ENCODE measurements around the gene PDE4D. TPM values are rescaled to one million over a fixed set of nuclear protein-coding genes. Genes with fewer than 3 reads are reported as not detected.

The PDE4D gene
- total RNA-seq, 1 donor from 2014 or later: 13.2 TPM

DNA sequence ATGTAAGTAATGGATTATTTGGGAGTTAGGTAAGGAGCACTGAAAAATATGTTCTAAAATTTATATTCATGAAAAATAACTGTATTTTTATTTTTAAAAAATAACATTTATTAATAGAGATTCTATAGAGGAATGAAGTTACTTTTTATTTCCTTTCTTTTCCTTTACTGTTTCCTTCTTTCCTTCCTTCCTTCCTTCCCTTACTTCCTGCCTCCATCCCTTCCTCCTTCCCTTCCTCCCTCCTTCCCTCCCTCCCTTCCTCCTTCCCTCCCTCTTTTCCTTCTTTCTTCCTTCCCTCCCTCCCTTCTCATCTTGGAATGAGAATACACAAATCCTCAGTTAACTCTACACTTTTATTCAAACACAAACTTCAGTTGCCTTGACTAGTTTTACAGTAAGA, 750.6 kb downstream of the PDE4D start:
- Mint-ChIP-seq H3K27ac (ENCODE audit: unreplicated experiment) (no peak overlapping the region), H3K9me3 (ENCODE audit: unreplicated experiment) (no peaks in the 10 kb centered on the region), H3K36me3 (ENCODE audit: unreplicated experiment) (no peaks in the 10 kb centered on the region), H3K4me1 (ENCODE audit: low read depth, unreplicated experiment) (no peaks in the 10 kb centered on the region), H3K4me3 (ENCODE audit: unreplicated experiment) (no peak overlapping the region), H3K27me3 (ENCODE audit: unreplicated experiment) (no peaks in the 10 kb centered on the region)
- DNase-seq: no peak
- TF ChIP-seq CTCF (IDR thresholded peaks at IDR 0.05; ENCODE audit: partially characterized antibody, unreplicated experiment): no peak

DNA sequence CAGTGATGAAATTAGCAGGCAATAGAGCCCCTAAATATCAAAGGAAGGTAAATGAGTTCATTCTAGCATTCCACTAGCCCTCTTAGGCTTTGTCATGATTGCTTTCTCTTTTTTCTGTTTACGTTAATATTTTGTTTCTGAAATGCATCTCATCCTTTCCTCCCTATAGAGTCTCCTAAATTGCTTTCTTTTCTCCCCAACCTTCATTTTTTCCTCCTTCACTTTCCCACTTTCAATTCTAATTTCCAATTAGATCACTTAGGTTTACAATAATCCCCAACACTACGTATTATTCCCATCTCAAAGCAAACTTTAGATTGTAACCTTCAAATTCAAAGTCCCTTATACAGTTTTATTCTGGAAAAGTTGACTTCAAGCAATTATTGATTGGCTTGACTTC, 751.4 kb downstream of the PDE4D start:
- Mint-ChIP-seq H3K9me3 (ENCODE audit: unreplicated experiment) (no peaks in the 10 kb centered on the region), H3K4me1 (ENCODE audit: low read depth, unreplicated experiment) (no peaks in the 10 kb centered on the region), H3K36me3 (ENCODE audit: unreplicated experiment) (no peaks in the 10 kb centered on the region), H3K27me3 (ENCODE audit: unreplicated experiment) (no peaks in the 10 kb centered on the region), H3K27ac (ENCODE audit: unreplicated experiment) (no peak overlapping the region), H3K4me3 (ENCODE audit: unreplicated experiment) (no peak overlapping the region)
- TF ChIP-seq CTCF (IDR thresholded peaks at IDR 0.05; ENCODE audit: partially characterized antibody, unreplicated experiment): no peak
- DNase-seq: no peak

DNA sequence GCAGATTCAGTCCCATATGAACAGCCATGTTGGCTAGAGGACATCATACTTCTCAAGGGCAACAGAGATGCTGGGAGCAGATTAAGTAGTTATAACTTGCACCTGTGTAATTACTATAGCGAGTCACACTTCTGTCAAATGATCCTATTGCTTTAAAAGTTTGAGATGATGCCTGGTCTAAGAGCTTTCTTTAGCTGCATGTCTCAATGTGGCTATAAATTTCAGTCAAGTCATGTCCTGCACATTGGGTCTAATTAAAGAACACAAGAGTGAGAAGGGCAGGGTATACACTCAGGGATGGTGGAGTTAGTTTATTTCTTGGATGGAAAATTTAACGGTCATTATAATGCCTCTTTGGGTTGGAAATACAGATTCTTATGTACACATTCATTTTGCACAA, 753.4 kb downstream of the PDE4D start:
- Mint-ChIP-seq H3K4me3 (ENCODE audit: unreplicated experiment) (no peak overlapping the region), H3K36me3 (ENCODE audit: unreplicated experiment) (no peaks in the 10 kb centered on the region), H3K27ac (ENCODE audit: unreplicated experiment) (no peak overlapping the region), H3K4me1 (ENCODE audit: low read depth, unreplicated experiment) (no peaks in the 10 kb centered on the region), H3K27me3 (ENCODE audit: unreplicated experiment) (no peaks in the 10 kb centered on the region), H3K9me3 (ENCODE audit: unreplicated experiment) (no peaks in the 10 kb centered on the region)
- no peak for TF ChIP-seq CTCF (IDR thresholded peaks at IDR 0.05; ENCODE audit: partially characterized antibody, unreplicated experiment)
- DNase-seq: no peak

- DNase-seq: no peak
- Mint-ChIP-seq H3K36me3 (ENCODE audit: unreplicated experiment) (no peaks in the 10 kb centered on the region), H3K27ac (ENCODE audit: unreplicated experiment) (no peak overlapping the region), H3K4me3 (ENCODE audit: unreplicated experiment) (no peak overlapping the region), H3K27me3 (ENCODE audit: unreplicated experiment) (no peaks in the 10 kb centered on the region), H3K9me3 (ENCODE audit: unreplicated experiment) (no peaks in the 10 kb centered on the region), H3K4me1 (ENCODE audit: low read depth, unreplicated experiment) (no peaks in the 10 kb centered on the region)
- no peak for TF ChIP-seq CTCF (IDR thresholded peaks at IDR 0.05; ENCODE audit: partially characterized antibody, unreplicated experiment)
Observed at GRCh38 chr5:59139695-59140094, 753.8 kb downstream of the PDE4D start.

DNA sequence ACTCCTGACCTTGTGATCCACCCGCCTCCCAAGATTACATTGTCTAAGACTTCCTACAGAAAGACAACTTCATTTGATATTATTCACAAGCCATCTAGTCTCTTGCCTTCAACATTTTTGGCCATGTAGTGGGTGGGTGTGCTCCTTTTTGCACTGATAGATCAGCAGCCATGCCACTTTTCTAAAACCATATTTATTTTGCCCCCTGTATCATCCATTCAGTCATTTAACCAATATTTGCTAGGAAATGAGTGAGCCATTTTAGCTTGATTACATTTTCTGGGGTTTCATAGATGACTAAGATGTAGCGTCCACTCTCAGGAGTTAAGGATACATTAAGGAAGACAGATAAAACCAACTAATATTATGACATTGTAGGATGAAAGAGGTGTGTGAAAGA, 755.0 kb downstream of the PDE4D start:
- Mint-ChIP-seq H3K4me3 (ENCODE audit: unreplicated experiment) (no peak overlapping the region), H3K4me1 (ENCODE audit: low read depth, unreplicated experiment) (peaks cover 3% of the 10 kb centered on the region), H3K27me3 (ENCODE audit: unreplicated experiment) (no peaks in the 10 kb centered on the region), H3K27ac (ENCODE audit: unreplicated experiment) (no peak overlapping the region), H3K9me3 (ENCODE audit: unreplicated experiment) (no peaks in the 10 kb centered on the region), H3K36me3 (ENCODE audit: unreplicated experiment) (no peaks in the 10 kb centered on the region)
- DNase-seq: no peak
- no peak for TF ChIP-seq CTCF (IDR thresholded peaks at IDR 0.05; ENCODE audit: partially characterized antibody, unreplicated experiment)
